ENCODE measurements around the gene TNFRSF1B. TPM values are rescaled to one million over a fixed set of nuclear protein-coding genes. Genes with fewer than 3 reads are reported as not detected.

The TNFRSF1B gene
- polyA plus RNA-seq, 3 donors, result 5.8 to 44.3 (median 21.4) TPM

GRCh38 chr1:12169442-12170135 is 2.8 kb downstream of the TNFRSF1B start:
- H3K27ac ChIP-seq (ENCODE audit: low read depth, low read length), result no peak overlapping the region
- WGBS, 3 donors, result 67% methylated on average over 8 of the region's 8 CpGs

DNA sequence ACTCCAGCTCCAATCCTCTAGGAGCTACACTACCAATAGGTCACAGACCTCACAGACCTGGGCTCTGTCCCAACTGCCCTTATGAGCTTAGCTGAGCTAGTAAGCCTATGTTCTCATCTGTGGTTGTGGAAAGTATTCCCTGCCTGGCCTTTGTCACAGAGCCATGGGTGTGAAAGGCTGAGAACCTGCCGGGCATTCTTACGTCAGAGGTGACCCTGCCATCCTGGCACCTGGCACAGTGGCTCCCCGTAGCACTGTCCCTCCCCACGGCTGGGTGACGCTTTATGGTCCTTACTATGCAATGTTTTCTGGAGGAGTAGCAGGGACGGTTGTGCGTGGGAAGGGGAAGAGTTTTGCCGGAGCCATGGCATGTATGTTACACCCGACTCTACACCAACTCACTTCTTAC is 3.5 kb downstream of the TNFRSF1B start:
- H3K27ac ChIP-seq (ENCODE audit: low read depth, low read length), result no peak overlapping the region
- WGBS, 3 donors, result 59 to 77% (median 65%) methylated on average over 9 of the region's 9 CpGs

- WGBS, 3 donors, result 78 to 83% (median 83%) methylated on average over 12 of the region's 12 CpGs
- no peak overlapping the region for H3K27ac ChIP-seq (ENCODE audit: low read depth, low read length)
Observed at GRCh38 chr1:12171206-12172041, 4.6 kb downstream of the TNFRSF1B start.

DNA sequence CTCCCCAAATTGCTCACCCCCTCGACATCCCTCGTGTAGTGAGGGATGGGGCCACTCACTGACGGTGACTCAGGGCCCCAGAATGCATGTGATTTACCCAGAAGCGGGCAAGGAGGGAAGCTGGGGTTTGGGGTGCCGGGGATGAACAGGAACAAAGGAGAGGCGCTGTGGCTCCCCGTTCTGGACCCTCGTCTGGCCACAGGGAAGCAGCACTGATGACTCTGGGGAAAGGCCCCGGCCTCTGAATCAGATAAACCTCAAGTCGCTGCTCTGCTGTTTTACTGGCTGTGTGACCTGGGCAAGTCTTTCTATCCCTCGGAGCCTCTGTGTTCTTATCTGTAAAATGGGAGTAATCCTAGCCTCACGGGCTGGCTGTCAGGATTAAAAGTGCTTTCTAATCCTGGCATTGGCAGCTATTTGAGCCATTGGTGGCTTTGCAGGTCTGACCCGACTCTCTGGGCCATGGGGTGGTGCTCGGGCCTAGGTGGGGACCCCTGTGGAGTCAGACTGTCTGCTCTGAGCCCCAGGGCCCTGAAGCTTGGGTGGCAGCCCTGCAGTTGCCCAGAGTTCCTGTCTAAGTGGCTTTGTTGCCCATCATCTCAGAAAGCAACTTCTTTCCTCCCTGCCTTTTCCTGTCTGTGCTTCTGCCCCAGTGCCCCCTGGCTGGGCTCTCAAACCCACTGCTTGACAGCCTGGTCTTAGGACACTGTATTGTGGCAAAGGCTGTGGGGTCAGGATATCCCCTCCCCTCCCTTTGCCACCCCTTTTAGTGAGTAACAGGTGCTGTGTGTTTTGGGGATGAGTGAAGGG is 5.5 kb downstream of the TNFRSF1B start:
- H3K27ac ChIP-seq (ENCODE audit: low read depth, low read length), result peak overlapping the region; percentile 46

DNA sequence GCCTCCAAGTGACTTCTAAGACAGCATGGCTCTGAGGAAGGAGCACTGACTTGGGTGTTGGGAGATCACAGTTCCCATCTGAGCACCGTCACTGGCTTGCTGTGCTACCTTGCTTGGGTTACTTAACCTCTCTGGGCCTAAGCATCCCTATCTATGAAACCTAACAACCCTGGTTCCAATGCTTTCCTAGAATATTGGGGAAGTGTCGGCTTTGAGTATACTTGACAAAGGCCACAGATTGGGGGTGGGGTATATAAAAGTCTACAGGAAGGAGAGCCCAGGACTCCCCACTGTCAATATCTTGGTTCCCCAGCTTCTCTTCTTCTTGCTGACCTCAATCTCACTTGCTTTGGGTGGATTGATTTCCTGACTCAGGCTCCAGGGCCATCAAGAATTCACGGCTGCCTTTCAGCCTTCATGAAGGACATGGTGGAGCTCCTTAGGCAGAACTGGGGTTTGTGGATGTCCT is 6.3 kb downstream of the TNFRSF1B start:
- WGBS, 3 donors, result 62 to 70% (median 64%) methylated on average over 3 of the region's 3 CpGs
- H3K27ac ChIP-seq (ENCODE audit: low read depth, low read length), result peak overlapping the region; percentile 74

More for the DNA sequence above, 5.5 kb downstream of the TNFRSF1B start:
- 71 to 78% (median 73%) methylated on average over 14 of the region's 14 CpGs for WGBS, 3 donors

DNA sequence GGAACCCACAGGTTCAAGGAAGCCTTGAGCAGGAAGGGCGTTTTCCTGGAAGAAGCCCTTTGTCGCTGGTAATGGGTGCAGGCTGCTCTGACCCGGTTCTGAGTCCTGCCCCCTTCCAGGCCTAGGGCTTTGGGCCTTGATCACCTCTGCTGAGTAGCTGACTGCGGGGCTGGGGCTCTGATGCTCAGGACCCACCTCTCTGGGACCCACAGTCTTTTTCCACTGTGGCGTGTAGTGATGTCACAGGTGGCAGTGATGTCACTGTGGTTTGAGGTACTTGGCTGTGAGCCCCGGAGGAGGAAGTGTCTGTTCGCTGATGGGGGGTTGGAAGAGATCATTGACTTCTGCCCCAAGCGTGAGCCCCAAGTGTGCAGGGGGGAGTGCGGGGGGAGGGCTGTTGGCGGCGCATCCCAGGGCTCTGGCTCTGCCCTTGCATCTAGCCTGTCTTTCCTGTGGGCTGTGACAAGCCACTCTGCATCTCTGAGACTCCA is 6.9 kb downstream of the TNFRSF1B start:
- H3K27ac ChIP-seq (ENCODE audit: low read depth, low read length), result peak overlapping the region; percentile 74
- 38 to 71% (median 41%) methylated on average over 11 of the region's 11 CpGs for WGBS, 3 donors

DNA sequence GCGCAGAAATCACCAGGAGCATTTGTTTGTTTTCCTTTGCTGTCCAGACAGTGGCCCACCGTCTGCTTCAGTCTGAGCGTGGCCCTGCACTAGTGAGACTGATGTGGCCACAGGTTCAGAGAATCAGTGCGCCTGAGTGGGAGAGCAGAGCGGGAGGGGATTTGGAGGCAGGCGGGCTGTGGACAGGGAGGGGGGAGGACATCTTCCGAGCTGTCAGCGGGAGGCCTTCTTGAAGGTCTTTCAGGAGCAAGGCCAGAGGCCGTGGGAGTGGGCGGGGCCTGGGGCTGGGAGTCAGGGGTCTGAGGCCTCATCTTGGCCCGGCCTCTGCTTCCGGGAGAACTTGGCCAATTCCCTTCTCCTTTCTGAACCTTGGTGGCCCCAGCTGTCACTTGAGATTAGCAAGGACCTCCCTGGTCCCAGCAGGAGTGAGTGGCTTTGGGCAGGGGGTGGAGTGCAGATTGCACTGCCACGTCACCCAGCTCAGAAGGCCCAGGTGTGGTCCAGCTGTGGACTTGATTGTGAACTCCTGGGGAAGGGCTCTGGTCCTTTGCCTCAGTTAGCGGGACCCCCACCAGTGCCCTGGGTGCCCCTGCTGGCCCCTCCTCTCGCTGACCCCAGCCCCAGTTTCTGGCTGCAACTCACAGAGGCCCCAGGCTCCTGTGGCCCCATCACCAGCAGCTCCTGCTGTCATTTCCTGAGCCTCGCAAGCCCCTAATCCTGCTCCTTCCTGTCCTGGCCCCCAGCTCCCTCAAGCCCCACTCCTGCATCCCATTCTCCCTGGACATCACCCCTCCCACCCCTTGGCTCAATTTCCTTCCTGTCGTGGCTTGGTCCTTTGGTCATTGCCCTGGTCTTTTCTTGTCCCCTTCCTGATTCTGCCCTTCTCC is 8.4 kb downstream of the TNFRSF1B start:
- 35 to 68% (median 45%) methylated on average over 17 of the region's 17 CpGs for WGBS, 3 donors
- H3K27ac ChIP-seq (ENCODE audit: low read depth, low read length), result peak overlapping the region; percentile 7

DNA sequence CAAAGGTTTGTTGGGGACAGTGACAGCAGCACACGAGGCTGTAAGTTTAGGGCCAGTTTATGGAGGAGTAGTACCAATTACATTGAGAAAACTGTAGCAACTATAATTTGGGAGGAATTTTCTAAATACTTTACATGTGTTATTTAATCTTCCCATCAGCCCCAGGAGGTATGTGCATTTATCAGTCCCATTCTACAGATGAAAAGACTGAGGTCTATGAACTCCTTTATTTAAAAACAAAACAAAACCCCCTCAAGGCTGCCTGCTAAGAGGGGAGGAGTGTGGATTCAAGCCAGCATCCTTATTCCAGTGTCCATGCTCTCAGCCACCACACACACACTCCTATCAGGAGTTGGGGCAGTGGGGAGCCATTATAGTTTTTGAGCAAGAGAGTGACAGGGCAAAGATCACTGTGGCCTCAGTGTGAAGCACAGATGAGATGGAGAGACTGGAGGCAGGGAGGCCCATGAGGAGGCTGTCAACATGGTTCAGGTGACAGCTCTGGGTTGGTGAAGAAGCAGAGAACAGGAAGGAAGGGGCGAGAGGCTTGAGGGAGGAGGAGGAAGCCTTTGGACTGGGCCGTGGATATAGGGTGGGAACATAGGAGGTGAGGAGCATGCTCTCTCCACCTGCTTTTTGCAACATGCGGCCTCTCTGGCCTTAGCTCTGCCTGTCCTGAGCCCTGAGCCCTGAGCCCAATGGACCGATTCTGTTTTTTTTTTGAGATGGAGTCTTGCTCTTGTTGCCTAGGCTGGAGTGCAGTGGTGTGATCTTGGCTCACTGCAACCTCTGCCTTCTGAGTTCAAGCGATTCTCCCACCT is 9.7 kb downstream of the TNFRSF1B start:
- H3K27ac ChIP-seq (ENCODE audit: low read depth, low read length), result no peak overlapping the region

GRCh38 chr1:12177156-12177998 is 10.6 kb downstream of the TNFRSF1B start:
- WGBS, 3 donors, result 72 to 75% (median 75%) methylated on average over 24 of the region's 24 CpGs

More for the DNA sequence above, 9.7 kb downstream of the TNFRSF1B start:
- 72 to 77% (median 75%) methylated on average over 6 of the region's 6 CpGs for WGBS, 3 donors

GRCh38 chr1:12177999-12178441 is 11.2 kb downstream of the TNFRSF1B start:
- no peak overlapping the region for H3K27ac ChIP-seq (ENCODE audit: low read depth, low read length)
- WGBS, 3 donors, result 24 to 35% (median 30%) methylated on average over 14 of the region's 14 CpGs

More at GRCh38 chr1:12177156-12177998, 10.6 kb downstream of the TNFRSF1B start:
- no peak overlapping the region for H3K27ac ChIP-seq (ENCODE audit: low read depth, low read length)

- WGBS, 3 donors, result 27 to 63% (median 60%) methylated on average over 11 of the region's 11 CpGs
- no peak overlapping the region for H3K27ac ChIP-seq (ENCODE audit: low read depth, low read length)
Observed at GRCh38 chr1:12178511-12178910, 11.7 kb downstream of the TNFRSF1B start.

DNA sequence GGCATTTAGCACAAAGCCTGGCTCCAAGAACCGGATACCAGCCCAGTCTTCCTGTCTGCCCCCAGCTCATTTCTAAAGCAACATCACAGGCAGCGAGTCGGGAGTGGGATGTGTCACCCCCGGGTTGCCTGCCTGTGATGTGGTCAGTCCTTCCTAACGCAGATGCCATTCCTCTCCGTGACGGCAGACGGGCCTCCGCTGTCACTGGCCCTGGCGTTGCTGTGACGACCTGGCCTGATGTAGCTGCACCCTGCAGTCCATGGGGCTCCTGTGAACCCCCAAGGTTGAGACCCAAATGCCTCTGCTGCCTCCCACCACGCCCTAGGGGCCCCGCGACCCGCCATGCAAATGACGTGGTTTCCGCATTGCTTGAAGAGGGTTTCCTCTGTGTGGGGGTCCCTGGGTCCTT is 12.3 kb downstream of the TNFRSF1B start:
- WGBS, 3 donors, result 45 to 54% (median 48%) methylated on average over 17 of the region's 17 CpGs
- no peak overlapping the region for H3K27ac ChIP-seq (ENCODE audit: low read depth, low read length)

GRCh38 chr1:12179676-12180075 is 12.9 kb downstream of the TNFRSF1B start:
- H3K27ac ChIP-seq (ENCODE audit: low read depth, low read length), result peak overlapping the region; percentile 23
- 76 to 86% (median 81%) methylated on average over 8 of the region's 8 CpGs for WGBS, 3 donors

GRCh38 chr1:12180315-12180714 is 13.5 kb downstream of the TNFRSF1B start:
- 49 to 72% (median 57%) methylated on average over 10 of the region's 10 CpGs for WGBS, 3 donors
- peak overlapping the region; percentile 78 for H3K27ac ChIP-seq (ENCODE audit: low read depth, low read length)

- 60 to 79% (median 74%) methylated on average over 7 of the region's 7 CpGs for WGBS, 3 donors
- peak overlapping the region; percentile 78 for H3K27ac ChIP-seq (ENCODE audit: low read depth, low read length)
Observed at GRCh38 chr1:12180903-12181302, 14.1 kb downstream of the TNFRSF1B start.

DNA sequence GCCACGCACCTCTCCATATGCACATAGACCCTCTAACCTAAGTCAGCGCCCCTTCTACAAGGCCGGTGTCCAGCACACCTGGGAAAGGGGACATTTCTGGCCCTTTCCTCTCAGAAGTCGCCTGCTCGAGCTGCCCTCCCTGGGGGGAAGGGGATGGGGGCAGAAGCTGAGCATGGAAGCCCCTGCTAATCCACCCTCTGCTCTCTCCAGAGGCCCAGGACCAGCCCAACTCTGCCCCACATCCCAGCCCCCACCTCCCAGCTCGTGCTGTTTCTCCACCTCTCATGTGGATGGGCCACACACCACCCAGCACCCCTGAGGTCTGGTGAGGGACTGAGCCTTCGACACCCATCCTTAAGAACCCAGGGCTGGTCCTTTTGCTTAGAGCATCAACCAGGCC is 14.8 kb downstream of the TNFRSF1B start:
- H3K27ac ChIP-seq (ENCODE audit: low read depth, low read length), result peak overlapping the region; percentile 35
- 80 to 94% (median 93%) methylated on average over 5 to 7 of the region's 7 CpGs for WGBS, 3 donors
